GM21576 (cell line): ENCODE results near the gene CRYBB3.
"Not testable (repeated sequence)": the region's sequence is repeated elsewhere in the genome, so short reads cannot be mapped to it uniquely, and the experiment has no call there.

Experiments
- ATAC-seq: cut with Tn5 transposase; IDR thresholded peaks from one replicate; pipeline ENCODE4 v1.9.1; 2021; ENCODE audit warnings: mild to moderate bottlenecking, moderate library complexity; ENCODE audit not compliant: unreplicated experiment

CRYBB3 gene

GRCh38 chr22:25174888-25175411, 24.7 kb upstream of the CRYBB3 start:
- ATAC-seq: no peak

GRCh38 chr22:25176175-25176574, 23.5 kb upstream of the CRYBB3 start:
- ATAC-seq: no peak

- no peak for ATAC-seq
Observed at GRCh38 chr22:25176799-25177198, 22.9 kb upstream of the CRYBB3 start.

GRCh38 chr22:25177226-25177625, 22.4 kb upstream of the CRYBB3 start:
- ATAC-seq: no peak

GRCh38 chr22:25177895-25178294, 21.8 kb upstream of the CRYBB3 start:
- no peak for ATAC-seq

- not testable (repeated sequence) for ATAC-seq
Observed at GRCh38 chr22:25178348-25178747, 21.3 kb upstream of the CRYBB3 start.

GRCh38 chr22:25178869-25179631, 20.6 kb upstream of the CRYBB3 start:
- not testable (repeated sequence) for ATAC-seq

GRCh38 chr22:25182131-25183110, 17.2 kb upstream of the CRYBB3 start:
- ATAC-seq: no peak

GRCh38 chr22:25183949-25184619, 15.6 kb upstream of the CRYBB3 start:
- ATAC-seq: no peak

- no peak for ATAC-seq
Observed at GRCh38 chr22:25186140-25186539, 13.5 kb upstream of the CRYBB3 start.

- ATAC-seq: no peak
Observed at GRCh38 chr22:25187469-25187868, 12.2 kb upstream of the CRYBB3 start.

GRCh38 chr22:25192406-25192805, 7.3 kb upstream of the CRYBB3 start:
- no peak for ATAC-seq

- no peak for ATAC-seq
Observed at GRCh38 chr22:25193130-25193529, 6.5 kb upstream of the CRYBB3 start.

- ATAC-seq: no peak
Observed at GRCh38 chr22:25193548-25193947, 6.1 kb upstream of the CRYBB3 start.

GRCh38 chr22:25196326-25196725, 3.3 kb upstream of the CRYBB3 start:
- ATAC-seq: no peak

- ATAC-seq: no peak
Observed at GRCh38 chr22:25197340-25197739, 2.3 kb upstream of the CRYBB3 start.

GRCh38 chr22:25200967-25201366, 1.3 kb downstream of the CRYBB3 start:
- no peak for ATAC-seq

GRCh38 chr22:25201557-25202273, 2.1 kb downstream of the CRYBB3 start:
- ATAC-seq: no peak

GRCh38 chr22:25202290-25202921, 2.7 kb downstream of the CRYBB3 start:
- ATAC-seq: no peak

- ATAC-seq: no peak
Observed at GRCh38 chr22:25203082-25203481, 3.4 kb downstream of the CRYBB3 start.
